ENCODE data around the gene LRRC49.

LRRC49 gene

DNA sequence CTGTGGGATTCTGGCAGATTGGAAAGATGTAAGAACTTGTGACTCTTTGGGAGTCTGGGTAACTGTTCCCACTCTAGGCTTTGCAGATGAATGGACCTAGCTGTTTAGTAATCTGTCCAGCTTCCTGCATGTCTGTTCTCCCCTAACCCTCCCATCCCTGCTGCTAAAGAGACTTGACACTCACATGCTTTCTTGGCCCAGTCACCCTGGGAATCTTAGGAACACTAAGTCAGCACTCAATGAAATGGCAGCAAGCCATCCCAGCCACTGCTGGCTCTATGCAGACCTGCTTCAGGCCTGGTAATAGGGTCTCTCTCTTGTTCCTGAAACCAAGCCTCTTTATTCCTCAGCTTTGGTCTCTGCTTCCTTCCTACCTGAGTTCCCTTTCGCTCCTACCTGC, 158.9 kb downstream of the LRRC49 start:
- ATAC-seq (ENCODE audit: low read depth), result no peak
- H3K4me1 ChIP-seq (ENCODE audit: insufficient read depth, poor library complexity, severe bottlenecking), result peaks cover 73% of the 10 kb centered on the region
- TF ChIP-seq, protein P1, sequence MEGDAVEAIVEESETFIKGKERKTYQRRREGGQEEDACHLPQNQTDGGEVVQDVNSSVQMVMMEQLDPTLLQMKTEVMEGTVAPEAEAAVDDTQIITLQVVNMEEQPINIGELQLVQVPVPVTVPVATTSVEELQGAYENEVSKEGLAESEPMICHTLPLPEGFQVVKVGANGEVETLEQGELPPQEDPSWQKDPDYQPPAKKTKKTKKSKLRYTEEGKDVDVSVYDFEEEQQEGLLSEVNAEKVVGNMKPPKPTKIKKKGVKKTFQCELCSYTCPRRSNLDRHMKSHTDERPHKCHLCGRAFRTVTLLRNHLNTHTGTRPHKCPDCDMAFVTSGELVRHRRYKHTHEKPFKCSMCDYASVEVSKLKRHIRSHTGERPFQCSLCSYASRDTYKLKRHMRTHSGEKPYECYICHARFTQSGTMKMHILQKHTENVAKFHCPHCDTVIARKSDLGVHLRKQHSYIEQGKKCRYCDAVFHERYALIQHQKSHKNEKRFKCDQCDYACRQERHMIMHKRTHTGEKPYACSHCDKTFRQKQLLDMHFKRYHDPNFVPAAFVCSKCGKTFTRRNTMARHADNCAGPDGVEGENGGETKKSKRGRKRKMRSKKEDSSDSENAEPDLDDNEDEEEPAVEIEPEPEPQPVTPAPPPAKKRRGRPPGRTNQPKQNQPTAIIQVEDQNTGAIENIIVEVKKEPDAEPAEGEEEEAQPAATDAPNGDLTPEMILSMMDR (IDR thresholded peaks at IDR 0.05; ENCODE audit: poor library complexity, severe bottlenecking), result no peak
- no peaks in the 10 kb centered on the region for H3K36me3 ChIP-seq (ENCODE audit: low read depth)
- H3K4me3 ChIP-seq (ENCODE audit: severe bottlenecking), result no peak overlapping the region
- DNase-seq (ENCODE audit: low spot score), result no peak
- H3K27ac ChIP-seq (ENCODE audit: poor library complexity, severe bottlenecking), result peak overlapping the region; percentile 99
- no peaks in the 10 kb centered on the region for H3K27me3 ChIP-seq (ENCODE audit: insufficient read depth, poor library complexity, severe bottlenecking)
- no peaks in the 10 kb centered on the region for H3K9me3 ChIP-seq (ENCODE audit: severe bottlenecking)

DNA sequence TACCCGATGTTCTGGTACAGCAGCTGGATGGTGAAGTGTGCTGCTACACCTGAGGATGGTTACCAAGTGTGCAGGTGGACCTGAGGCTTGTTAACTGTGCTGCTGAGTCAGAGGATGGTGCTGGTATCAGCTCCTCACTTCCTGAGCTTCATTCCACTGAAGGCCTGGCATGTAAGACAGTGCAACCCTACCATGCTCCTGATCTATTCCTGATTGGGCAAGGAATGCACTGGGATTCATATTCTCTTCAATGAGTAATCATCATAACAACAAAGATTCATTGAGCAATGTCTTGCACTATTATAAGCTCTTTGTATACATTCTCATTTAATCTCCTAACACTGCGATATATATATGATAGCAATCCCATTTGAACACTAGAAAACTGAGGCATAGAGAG, 159.7 kb downstream of the LRRC49 start:
- TF ChIP-seq, protein P1 (IDR thresholded peaks at IDR 0.05; ENCODE audit: poor library complexity, severe bottlenecking), result no peak
- Histone ChIP-seq H3K27ac (ENCODE audit: poor library complexity, severe bottlenecking) (peak overlapping the region; percentile 99), H3K4me3 (ENCODE audit: severe bottlenecking) (no peak overlapping the region), H3K4me1 (ENCODE audit: insufficient read depth, poor library complexity, severe bottlenecking) (peaks cover 74% of the 10 kb centered on the region), H3K9me3 (ENCODE audit: severe bottlenecking) (no peaks in the 10 kb centered on the region), H3K36me3 (ENCODE audit: low read depth) (no peaks in the 10 kb centered on the region), H3K27me3 (ENCODE audit: insufficient read depth, poor library complexity, severe bottlenecking) (no peaks in the 10 kb centered on the region)
- peak; percentile 88 for DNase-seq (ENCODE audit: low spot score)
- peak; percentile 90 for ATAC-seq (ENCODE audit: low read depth)

GRCh38 chr15:71054286-71054952, 161.8 kb downstream of the LRRC49 start:
- DNase-seq (ENCODE audit: low spot score) (no peak), ATAC-seq (ENCODE audit: low read depth) (no peak)
- Histone ChIP-seq H3K36me3 (ENCODE audit: low read depth) (no peaks in the 10 kb centered on the region), H3K4me3 (ENCODE audit: severe bottlenecking) (no peak overlapping the region), H3K9me3 (ENCODE audit: severe bottlenecking) (no peaks in the 10 kb centered on the region), H3K27ac (ENCODE audit: poor library complexity, severe bottlenecking) (peak overlapping the region; percentile 99), H3K27me3 (ENCODE audit: insufficient read depth, poor library complexity, severe bottlenecking) (no peaks in the 10 kb centered on the region), H3K4me1 (ENCODE audit: insufficient read depth, poor library complexity, severe bottlenecking) (peaks cover 62% of the 10 kb centered on the region)
- TF ChIP-seq, protein P1 (IDR thresholded peaks at IDR 0.05; ENCODE audit: poor library complexity, severe bottlenecking), result no peak

DNA sequence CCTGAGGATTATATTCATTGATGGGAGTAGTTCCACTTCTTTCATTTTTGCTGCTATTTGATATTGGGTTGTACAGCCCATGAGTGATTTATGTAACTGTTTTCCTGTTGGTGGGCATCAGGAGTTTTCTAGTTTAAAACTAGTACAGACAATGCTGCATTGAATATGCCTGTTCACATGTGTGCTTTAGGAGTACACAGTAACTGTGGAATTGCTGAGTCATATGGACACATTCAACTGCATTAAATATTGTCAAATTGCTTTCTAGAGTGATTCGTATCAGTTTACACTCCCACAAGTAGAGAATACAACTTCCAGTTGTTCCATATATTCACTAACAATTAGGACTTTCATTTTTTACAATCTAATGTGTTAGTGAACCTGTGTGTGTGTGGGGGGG, 162.8 kb downstream of the LRRC49 start:
- DNase-seq (ENCODE audit: low spot score), result no peak
- peak; percentile 13; the same call in 1 of the 3 replicates for ATAC-seq (ENCODE audit: low read depth)
- Histone ChIP-seq H3K36me3 (ENCODE audit: low read depth) (no peaks in the 10 kb centered on the region), H3K9me3 (ENCODE audit: severe bottlenecking) (no peaks in the 10 kb centered on the region), H3K27ac (ENCODE audit: poor library complexity, severe bottlenecking) (peak overlapping the region; percentile 99), H3K4me1 (ENCODE audit: insufficient read depth, poor library complexity, severe bottlenecking) (peaks cover 51% of the 10 kb centered on the region), H3K27me3 (ENCODE audit: insufficient read depth, poor library complexity, severe bottlenecking) (no peaks in the 10 kb centered on the region), H3K4me3 (ENCODE audit: severe bottlenecking) (no peak overlapping the region)
- TF ChIP-seq, protein P1 (IDR thresholded peaks at IDR 0.05; ENCODE audit: poor library complexity, severe bottlenecking), result no peak

DNA sequence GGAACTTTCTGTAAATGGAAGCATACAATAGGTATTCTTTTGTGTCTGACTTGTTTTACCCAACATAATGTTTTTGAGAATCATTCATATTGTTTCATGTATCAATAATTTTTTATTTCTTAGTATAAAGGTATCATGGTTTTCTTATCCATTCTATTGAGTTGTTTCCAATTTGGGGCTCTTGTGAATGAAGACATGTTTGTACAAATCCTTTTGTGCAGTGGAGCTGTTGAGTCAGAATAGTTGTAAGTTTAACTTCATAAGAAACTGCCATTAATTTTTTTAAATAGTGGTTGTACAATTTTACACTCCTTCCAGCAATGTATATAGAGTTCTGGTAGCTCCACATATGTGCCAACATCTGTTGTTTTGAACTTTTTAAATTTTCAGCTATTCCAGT, 163.5 kb downstream of the LRRC49 start:
- TF ChIP-seq, protein P1 (IDR thresholded peaks at IDR 0.05; ENCODE audit: poor library complexity, severe bottlenecking), result no peak
- DNase-seq (ENCODE audit: low spot score), result no peak
- no peaks in the 10 kb centered on the region for H3K9me3 ChIP-seq (ENCODE audit: severe bottlenecking)
- H3K27ac ChIP-seq (ENCODE audit: poor library complexity, severe bottlenecking), result peak overlapping the region; percentile 99
- no peak overlapping the region for H3K4me3 ChIP-seq (ENCODE audit: severe bottlenecking)
- H3K27me3 ChIP-seq (ENCODE audit: insufficient read depth, poor library complexity, severe bottlenecking), result no peaks in the 10 kb centered on the region
- H3K4me1 ChIP-seq (ENCODE audit: insufficient read depth, poor library complexity, severe bottlenecking), result peaks cover 46% of the 10 kb centered on the region
- no peaks in the 10 kb centered on the region for H3K36me3 ChIP-seq (ENCODE audit: low read depth)
- ATAC-seq (ENCODE audit: low read depth), result no peak

Measured in RWPE2 (cell line).